H1 (cell line): ENCODE results near the gene PEX5L. TPM values are rescaled to one million over a fixed set of nuclear protein-coding genes. Genes with fewer than 3 reads are reported as not detected.

Source experiments
- CHD7 ChIP-seq: fragments of 300-600 bp; sonication (generic); IDR thresholded peaks from 2 replicates; pipeline ENCODE4 v1.7.1; 2012; ENCODE audit warnings: low read length, moderate library complexity, mild to moderate bottlenecking, inconsistent platforms; ENCODE audit not compliant: insufficient replicate concordance
- TAF1 ChIP-seq: IDR thresholded peaks from 2 replicates; pipeline ENCODE4 v1.6.1; 2011; ENCODE audit warnings: mild to moderate bottlenecking, low read depth, low read length
- polyA plus RNA-seq, 7 experiments: library from polyadenylated mRNA; depleted of rRNA in 3 of 7; stranded (reverse) in 5 of 7; unstranded in 2 of 7; fragments of >200 nt in 5 of 7; fragments of 200-250 nt in 2 of 7; gene quantifications; 1 replicate in 5 of 7; 2 replicates in 1 of 7; 4 replicates in 1 of 7; pipeline versions ENCODE4 v1.2.1 to v1.2.3, GENCODE V29; 2011 to 2013; ENCODE audit warnings: missing spikeins in 2 of 7, mixed read lengths in 2 of 7
- total RNA-seq: library from RNA; stranded (reverse); fragmentation: NEBNext Ultra II Directional; extraction: Animal tissue kit (Norgen Biotek cat#: 25700); gene quantifications from 2 replicates; pipeline ENCODE4 v1.2.1, GENCODE V29; 2021

PEX5L gene
- total and polyA plus RNA-seq, 2 of the 8 experiments (the other 6 are each of a cell fraction or from before 2014, with no cell fraction given), result 0.80 to 4.2 TPM

- TF ChIP-seq CHD7, result no peak
- no peak for TF ChIP-seq TAF1
Observed at GRCh38 chr3:179826247-179826637, 210.5 kb downstream of the PEX5L start (continued).
